Left renal cortex interstitium (tissue), 4 donors: ENCODE results near the gene ZNF700. TPM values are rescaled to one million over a fixed set of nuclear protein-coding genes. Genes with fewer than 3 reads are reported as not detected.
"Not testable (repeated sequence)": the region's sequence is repeated elsewhere in the genome, so short reads cannot be mapped to it uniquely, and the experiment has no call there.

Experiments
- DNase-seq, 4 donors: peaks; one replicate each; pipeline ENCODE4 v3.0.0-alpha.2; 2013; ENCODE audit warnings: low read depth in 4 of 4, low spot score in 2 of 4, missing footprints in 1 of 4
- polyA plus RNA-seq, 4 donors: library from polyadenylated mRNA; unstranded; fragments of 120-200 nt; gene quantifications; one replicate each; pipeline ENCODE4 v1.2.1, GENCODE V29; 2013; ENCODE audit not compliant: insufficient read length in 4 of 4

The ZNF700 gene
- polyA plus RNA-seq, result 10 to 100 TPM; 12.5 to 29.1 (median 17.5) TPM

DNA sequence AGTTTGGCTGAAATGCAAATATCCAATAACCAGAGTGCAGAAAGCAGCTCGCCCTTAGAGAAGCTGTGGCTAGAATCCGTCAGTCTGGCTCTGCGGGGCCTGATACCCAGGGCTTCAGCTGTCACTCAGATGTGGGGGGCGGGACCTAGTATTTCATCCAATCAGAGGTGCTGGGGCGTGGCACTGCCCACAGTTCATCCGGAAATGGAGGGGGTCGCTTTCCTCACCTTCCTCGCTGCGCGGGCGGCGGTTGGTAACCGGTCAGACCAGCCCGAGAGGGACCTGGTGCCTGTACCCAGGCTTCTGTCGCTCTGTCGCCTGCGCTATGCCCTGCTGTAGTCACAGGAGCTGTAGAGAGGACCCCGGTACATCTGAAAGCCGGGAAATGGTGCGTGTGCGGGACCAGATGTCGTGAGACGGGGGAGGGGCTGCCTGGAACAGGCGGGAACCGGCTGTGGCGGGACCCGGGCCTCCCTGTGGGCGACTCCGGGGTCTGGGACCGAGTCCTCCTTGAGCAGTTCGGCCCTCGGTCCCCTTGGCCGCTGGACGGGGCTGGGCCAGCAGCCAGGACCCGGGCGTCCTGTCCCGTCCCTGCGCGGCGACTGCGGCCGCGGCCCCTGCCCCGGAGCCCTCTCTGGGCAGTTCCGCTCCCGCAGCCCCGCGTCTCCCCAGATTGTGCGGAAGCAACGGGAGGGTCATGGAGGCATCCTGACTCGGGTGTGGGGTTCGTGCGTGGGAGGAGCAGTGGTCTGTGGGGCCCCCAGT, at the start of gene ZNF700:
TSS of gene ZNF700 (plus strand) at position 222 of the 765 bp plus-strand sequence. CDS start at position 326, 104 bp downstream.
- peak; percentile 90 to 96 (median 90) for DNase-seq

DNA sequence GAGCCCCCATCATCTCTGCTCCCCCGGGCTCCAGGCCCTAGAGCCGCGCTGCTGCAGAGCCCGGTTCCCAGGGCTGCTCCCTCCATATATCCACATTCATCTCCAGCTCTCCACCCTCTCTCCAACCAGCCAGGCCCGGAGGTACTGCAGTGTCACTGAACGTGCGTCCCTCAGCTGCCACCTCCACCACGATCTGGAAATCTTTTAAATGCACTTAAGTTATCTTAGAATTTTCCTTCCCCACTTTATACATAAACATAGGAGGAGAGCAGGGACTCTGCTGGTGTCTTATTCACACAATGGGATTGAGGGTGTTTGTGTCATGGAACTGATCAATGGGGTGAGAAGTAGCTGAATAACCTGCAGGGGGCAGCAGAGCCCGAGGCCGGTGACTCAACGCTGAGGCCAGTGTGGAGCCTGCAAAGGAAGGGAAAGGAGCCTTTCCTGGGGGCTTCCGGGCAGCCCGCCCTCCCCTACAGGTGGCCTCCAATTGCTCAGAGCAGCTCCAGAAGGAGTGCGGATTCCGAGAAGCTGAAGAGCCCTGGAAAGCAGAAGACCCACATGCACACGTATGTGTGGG, 45.1 kb upstream of the ZNF700 start:
- not testable (repeated sequence) for DNase-seq

DNA sequence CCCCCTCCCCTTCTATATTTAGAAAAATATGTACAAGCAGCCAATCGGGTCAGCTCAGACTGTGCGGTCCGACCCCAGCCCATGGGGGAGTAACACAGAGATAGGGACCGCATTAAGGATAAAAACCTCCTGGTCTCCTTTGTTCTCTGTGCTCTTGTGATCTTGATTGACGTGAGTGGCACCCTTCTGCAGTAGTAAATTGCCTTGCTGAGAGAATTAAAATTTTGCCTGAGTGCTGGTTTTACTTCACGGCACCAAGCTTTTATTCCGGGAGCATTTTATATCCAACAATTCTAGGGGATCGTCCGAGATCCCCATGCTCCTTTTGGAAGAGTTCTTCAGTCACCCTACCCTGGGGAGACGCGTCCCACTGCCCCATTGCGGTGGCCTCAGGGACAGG, 44.3 kb upstream of the ZNF700 start:
- DNase-seq, result no peak

DNA sequence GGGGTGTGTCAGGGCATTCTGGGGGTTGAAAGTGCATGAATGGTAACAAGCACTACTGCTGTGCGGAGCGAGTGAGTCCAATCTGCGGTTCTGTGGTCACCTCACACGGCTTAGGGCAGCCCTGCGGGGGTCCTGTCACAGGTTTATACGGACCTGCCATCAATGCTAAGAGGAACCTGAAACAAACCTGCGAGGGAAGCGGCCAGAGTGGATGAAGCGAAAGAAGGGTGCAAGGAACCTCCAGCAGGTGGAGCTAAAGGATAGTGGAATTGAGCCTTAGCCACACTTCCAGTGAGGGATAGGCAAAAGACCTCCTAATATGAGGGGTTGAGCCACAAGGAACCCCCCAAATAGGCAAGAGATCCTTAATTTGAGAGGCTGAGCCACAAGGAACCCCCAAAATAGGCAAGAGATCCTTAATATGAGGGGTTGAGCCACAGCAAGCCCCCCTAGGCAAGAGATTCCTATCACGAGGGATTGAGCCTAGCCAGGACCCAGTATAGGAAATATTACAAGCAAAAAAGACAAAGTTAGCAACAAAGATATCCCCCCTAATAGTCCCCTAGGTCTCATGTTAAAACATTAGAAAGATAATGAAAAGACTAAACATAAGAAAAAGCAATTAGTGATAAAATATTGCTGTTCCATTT, 43.6 kb upstream of the ZNF700 start:
- peak; percentile 23 to 54 (median 30) for DNase-seq

DNA sequence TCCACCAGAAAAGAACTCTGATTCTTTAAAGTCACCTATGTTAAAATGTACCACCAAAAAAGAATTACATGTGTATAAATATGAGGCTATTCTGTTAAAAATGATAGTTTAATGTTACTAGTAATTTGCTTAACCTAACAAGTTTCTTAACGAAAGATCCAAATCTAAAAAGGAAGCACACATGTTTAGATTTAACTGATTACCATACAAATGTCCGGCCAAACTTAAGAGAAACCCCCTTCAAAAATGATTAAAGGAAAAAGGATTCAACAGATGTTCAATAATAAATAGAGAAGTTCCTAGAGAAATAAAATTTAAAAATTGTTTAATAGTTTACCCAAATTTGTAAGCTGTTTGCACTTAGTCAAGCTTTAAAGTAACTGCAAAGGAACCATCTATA, 42.3 kb upstream of the ZNF700 start:
- no peak for DNase-seq

DNA sequence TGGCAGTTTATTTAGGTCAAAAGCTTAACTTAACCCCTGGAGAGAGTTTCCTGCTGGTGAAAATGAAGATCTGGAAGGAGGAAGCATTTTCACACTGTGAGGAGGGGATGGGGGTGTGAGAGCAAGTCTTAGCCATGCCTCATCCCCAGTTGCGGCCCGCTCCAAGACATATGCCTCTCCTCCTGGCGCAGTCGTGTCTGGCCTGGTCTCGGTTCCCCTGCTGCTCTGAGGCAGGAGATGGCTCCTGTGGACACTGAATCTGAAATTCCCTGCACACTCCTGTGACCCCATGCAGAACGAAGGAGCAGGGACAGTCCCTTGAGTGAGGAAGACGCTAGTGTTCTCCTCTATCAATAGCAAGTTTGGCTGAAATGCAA, 37.7 kb upstream of the ZNF700 start:
- no peak for DNase-seq

DNA sequence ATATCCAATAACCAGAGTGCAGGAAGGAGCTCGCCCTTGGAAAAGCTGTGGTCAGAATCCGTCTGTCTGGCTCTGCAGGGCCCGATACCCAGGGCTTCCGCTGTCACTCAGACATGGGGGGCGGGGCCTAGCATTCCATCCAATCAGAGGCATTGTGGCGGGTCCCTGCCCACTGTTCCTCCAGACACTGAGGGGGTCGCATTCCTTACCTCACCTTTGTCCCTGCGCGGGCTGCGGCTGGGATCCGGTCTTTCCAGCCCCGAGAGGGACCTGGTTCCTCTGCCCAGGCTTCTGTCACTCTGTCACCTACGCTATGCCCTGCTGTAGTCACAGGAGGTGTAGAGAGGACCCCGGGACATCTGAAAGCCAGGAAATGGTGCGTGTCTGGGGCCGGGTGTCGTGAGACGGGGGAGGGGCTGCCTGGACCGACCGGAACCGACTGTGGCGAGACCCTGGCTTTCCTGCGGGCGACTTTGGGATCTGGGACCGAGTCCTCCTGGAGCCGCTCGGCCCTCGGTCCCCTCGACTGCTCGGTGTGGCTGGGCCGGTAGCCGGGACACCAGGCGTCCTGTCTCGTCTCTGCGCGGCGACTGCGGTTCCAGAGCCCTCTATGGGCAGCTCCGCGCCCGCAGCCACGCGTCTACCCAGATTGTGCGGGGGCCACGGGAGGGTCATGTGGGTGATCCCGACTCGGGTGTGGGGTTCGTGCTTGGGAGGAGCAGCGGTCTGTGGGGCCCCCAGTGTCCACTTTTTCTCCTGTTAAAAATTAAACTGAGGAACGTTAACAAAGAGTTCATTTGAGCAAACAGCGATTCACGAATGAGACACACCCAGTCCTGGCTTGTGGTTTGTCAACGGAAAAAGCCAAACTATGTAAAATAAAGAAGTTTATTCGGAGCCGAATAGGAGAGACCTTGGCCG, 37.0 kb upstream of the ZNF700 start, which contains the start of gene ZNF69:
TSS of gene ZNF69 (plus strand) at position 172 of the 921 bp plus-strand sequence. CDS start at position 314, 142 bp downstream.
- DNase-seq, result peak; percentile 69 to 90 (median 82)

DNA sequence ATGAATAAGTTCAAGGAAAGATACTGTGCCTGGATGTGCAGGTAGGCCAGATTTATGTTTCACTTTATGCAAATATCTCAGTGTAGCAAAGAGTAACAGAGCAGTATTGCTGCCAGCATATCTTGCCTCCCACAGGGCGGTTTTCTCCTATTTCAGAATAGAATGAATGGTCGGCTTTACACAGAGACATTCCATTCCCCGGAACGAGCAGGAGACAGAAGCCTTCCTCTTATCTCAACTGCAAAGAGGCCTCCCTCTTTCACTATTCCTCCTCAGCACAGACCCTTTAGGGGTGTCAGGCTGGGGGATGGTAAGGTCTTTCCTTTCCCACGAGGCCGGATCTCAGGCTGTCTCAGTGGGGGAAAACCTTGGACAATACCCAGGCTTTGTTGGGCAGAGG, 35.0 kb upstream of the ZNF700 start:
- not testable (repeated sequence) for DNase-seq

DNA sequence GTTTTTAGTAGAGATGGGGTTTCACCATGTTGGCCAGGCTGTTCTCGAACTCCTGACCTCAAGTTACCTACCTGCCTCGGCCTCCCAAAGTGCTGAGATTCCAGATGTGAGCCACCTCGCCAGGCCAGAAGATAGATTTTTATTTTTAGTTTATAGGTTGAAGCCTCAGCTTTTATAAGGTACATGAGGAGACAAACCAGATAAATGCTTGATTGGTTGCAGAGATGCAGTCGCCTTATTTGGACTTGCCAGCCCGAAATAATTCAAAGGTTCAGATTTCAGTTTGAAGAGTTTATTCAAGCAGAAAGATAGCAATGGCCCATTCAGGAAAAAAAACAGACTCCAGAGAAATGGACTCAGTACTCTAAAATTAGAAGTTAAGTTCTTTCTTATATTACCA, 34.3 kb upstream of the ZNF700 start:
- DNase-seq, result no peak

DNA sequence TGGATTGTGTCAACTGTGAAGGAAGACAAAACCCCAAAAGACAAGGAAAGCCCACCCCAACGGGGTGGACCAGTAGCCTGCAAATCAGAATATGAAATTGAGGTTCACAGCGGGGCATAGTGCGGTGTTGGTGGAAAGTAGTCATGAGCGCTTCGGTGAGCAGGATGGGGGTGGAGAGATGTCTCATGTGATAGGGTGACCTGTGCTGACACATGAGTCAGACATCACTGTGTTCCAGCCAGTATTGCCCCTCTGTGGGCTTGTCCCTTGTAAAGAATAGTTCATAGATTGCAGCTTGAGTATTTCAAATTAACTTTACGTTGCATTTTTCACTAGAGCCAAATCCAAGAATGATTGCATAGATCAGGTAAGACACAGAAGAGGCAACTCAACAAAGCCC, 30.1 kb upstream of the ZNF700 start:
- no peak for DNase-seq

DNA sequence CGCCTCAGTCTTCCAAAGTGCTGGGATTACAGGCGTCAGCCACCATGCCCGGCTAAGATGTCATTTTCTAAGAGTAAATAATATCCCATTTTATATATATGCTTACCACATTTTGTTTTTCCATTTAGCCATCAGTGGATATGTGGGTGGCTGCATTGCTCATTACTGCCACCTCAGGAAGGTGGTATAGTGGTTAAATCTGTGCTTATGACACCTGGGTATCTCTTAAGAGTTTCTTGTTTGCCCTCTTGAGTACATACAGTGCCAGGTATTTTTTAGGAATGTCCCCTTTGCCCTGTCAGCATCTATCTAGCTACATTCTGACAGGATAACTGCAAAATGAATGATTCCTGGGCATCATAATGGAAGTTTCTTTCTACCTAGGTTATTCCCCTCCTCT, 22.7 kb upstream of the ZNF700 start:
- no peak for DNase-seq

DNA sequence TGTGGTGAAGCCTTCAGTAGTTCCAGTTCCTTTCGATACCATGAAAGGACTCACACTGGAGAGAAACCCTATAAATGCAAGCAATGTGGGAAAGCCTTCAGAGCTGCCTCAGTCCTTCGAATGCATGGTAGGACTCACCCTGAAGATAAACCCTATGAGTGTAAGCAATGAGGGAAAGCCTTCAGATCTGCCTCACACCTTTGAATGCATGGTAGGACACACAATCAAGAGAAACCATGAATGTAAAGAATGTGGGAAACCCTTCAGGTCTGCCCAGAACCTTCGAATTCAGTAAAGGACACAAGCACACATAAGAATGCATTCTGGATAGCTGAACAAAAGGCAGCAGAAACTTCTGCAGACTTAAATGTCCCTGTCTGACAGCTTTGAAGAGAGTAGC, 19.0 kb upstream of the ZNF700 start:
- no peak for DNase-seq

DNA sequence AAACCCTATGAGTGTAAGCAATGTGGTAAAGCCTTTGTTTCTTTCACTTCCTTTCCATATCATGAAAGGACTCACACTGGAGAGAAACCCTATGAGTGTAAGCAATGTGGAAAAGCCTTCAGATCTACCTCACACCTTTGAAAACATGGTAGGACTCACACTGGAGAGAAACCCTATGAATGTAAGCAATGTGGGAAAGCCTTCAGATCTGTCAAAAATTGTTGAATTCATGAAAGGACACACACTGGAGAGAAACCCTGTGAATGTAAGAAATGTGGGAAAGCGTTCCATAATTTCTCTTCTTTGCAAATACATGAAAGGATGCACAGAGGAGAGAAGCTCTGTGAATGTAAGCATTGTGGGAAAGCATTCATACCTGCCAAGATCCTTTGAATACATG, 13.0 kb upstream of the ZNF700 start:
- DNase-seq, result not testable (repeated sequence)

DNA sequence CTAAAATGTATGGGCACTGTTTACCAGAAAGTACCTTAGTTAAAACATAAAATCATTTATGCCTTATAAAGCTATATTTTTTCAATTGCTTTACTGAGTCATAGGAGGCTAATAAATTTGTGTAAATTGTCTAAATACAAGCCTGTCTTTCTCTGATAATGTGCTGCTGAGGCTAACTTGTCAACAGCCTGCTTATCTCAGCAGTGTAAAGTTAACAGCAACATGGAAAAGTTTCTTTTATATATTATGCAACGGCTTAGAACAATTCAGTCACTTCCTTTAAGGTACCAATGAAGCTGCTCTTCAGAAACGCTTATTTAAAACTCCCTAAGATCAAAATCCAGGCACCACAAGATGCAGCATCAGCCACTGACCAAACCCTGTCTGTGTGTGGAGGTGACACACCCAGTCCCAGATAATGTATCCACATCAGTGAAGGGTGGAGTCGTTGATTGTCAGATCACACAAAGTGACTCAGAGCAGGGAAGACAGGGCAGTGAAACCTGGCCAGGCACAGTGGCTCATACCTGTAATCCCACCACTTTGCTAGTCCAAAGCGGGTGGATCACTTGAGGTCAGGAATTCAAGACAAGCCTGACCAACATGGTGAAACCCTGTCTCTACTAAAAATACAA, 10.4 kb upstream of the ZNF700 start:
- not testable (repeated sequence) for DNase-seq

DNA sequence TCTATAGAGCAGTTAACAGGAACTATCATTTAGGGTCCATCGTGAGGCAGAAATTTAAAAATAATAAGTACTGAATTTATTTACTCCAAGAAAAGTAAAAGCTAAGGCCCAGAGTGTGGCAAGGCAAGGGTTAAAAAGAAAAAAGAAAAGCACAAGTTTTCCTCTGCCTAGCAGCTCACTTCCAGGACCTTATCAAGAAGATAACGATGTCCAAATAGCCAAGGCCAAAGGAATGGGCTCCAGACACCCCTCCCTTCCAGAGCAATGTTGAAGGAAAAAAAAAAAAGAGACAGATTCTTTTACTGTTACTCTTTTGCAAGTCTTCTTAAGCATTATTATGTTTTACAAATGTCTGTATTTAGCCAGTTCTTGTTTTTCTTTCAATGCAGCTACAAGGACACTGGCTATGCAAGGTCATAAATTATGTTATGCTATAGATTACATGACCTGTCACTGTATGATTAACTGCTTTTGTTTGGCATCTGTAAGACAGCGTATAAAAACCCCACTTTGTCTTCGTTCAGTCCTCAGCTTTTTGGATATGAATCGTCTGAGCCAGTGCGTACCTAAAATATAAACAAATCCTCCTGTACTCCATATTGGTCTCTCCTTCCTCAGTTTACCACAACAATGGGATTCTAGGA, 2.9 kb upstream of the ZNF700 start:
- DNase-seq, result no peak

DNA sequence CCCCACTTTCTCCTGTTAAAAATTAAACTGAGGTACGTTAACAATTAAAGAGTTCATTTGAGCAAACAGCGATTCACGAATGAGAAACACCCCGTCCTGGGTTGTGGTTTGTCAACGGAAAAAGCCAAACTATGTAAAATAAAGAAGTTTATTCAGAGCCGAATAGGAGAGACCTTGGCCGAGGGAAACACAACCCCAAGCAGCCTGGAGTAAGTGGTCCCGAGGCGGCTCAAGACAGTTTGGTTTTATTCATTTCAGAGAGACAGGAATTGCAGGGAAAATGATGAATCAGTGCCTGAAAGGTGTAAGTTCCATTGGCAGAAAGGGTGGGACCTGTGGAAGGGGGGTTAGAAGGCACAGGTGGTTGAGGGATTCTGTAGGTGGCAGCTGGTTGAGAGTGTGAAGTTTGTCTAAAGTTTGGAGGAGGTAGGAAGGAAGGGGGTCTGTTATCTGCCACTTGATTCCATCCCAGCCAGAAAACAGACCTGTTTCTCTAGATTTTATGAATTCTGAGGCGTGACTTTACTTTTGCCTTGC, 812 bp downstream of the ZNF700 start:
- not testable (repeated sequence) for DNase-seq

DNA sequence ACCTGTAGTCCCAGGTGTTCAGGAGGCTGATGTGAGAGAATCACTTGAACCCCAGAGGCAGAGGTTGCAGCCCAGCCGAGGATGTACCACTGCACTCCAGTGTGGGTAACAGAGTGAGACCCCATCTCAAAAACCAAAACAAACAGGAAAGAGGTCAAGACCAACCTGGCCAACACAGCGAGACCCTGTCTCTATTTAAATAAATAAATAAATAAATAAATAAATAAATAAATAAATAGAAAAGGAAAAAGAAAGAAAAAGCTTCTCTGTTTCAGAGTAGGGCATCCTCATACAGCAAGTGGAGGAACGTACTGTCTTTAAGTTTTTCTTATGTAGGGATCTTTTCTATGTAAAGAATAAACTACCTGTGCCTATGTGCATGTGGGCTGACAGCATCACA, 2.3 kb downstream of the ZNF700 start:
- no peak for DNase-seq

DNA sequence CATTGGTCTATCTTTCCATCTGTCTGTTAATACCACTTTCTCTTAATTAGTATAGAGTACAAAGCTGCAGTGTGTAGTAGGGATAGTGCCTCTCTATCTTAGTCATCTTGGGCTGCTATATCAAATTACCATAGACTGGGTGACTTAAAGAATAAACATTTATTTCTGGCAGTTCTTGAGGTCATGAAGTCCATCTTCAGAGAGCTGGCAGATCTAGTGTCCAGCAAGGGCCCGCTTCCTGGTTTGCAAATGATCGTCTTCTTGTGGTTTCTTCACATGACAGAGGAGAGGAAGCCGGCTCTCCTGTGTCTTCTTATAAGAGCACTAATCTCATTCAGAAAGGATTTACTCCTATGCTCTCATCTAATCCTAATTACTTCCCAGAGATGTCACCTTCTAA, 6.1 kb downstream of the ZNF700 start:
- no peak for DNase-seq

DNA sequence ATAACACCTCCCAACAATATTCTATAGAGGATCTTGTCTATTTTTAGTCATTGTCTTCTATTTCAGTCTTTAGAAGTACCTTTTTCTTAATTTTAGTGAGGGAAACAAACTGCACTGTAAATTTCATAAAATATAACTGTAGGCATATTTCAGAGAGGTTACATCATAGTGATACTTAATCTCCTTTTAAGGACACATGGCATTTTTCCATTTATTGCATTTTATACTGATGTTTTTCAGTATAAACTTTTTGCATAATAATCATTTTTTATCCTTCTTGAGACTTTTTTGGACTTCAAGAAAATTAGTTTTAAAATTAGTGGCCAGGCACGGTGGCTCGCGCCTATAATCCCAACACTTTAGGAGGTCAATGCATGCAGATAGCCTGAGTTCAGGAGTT, 6.6 kb downstream of the ZNF700 start:
- no peak for DNase-seq
